H9 (cell line): Measurements from ENCODE around the gene SLC22A13. TPM values are rescaled to one million over a fixed set of nuclear protein-coding genes. Genes with fewer than 3 reads are reported as not detected.

Experiments used
- DNase-seq: peaks from one replicate; pipeline ENCODE4 v3.0.0-alpha.2; 2017
- H2AFZ ChIP-seq: one replicate; pipeline ENCODE4 v1.6.1; 2013; ENCODE audit warnings: mild to moderate bottlenecking, low read length, control low read depth, moderate library complexity
- H2AK5ac ChIP-seq: 2 replicates; pipeline ENCODE4 v1.6.1; 2013; ENCODE audit warnings: low read length, control low read depth, mixed read lengths; ENCODE audit not compliant: insufficient read length
- H2BK120ac ChIP-seq: one replicate; pipeline ENCODE4 v1.6.1; 2013; ENCODE audit warnings: low read depth, mild to moderate bottlenecking, low read length, control low read depth, inconsistent platforms; ENCODE audit not compliant: poor library complexity, severe bottlenecking
- H2BK12ac ChIP-seq: 2 replicates; pipeline ENCODE4 v1.6.1; 2013; ENCODE audit warnings: low read length, control low read depth, mixed read lengths, low read depth; ENCODE audit not compliant: insufficient read length
- H2BK15ac ChIP-seq: 2 replicates; pipeline ENCODE4 v1.6.1; 2013; ENCODE audit warnings: low read depth, low read length, control low read depth
- H2BK20ac ChIP-seq: one replicate; pipeline ENCODE4 v1.6.1; 2013; ENCODE audit warnings: low read depth, mild to moderate bottlenecking, low read length, control low read depth, inconsistent platforms; ENCODE audit not compliant: poor library complexity, severe bottlenecking
- H2BK5ac ChIP-seq: 2 replicates; pipeline ENCODE4 v1.6.1; 2013; ENCODE audit warnings: low read length, control low read depth, mixed read lengths; ENCODE audit not compliant: insufficient read length
- H3K14ac ChIP-seq: 2 replicates; pipeline ENCODE4 v1.6.1; 2013; ENCODE audit warnings: low read length, control low read depth; ENCODE audit not compliant: insufficient read depth
- H3K18ac ChIP-seq: 2 replicates; pipeline ENCODE4 v1.6.1; 2013; ENCODE audit warnings: low read depth, mild to moderate bottlenecking, mixed read lengths, low read length, control low read depth; ENCODE audit not compliant: insufficient read length
- H3K23ac ChIP-seq: 2 replicates; pipeline ENCODE4 v1.6.1; 2013; ENCODE audit warnings: low read length, control low read depth, mixed read lengths, low read depth; ENCODE audit not compliant: insufficient read length
- H3K23me2 ChIP-seq: 2 replicates; pipeline ENCODE4 v1.6.1; 2013; ENCODE audit warnings: low read depth, mild to moderate bottlenecking, mixed read lengths, low read length, control low read depth; ENCODE audit not compliant: insufficient read length, poor library complexity, severe bottlenecking
- H3K27ac ChIP-seq: 2 replicates; pipeline ENCODE4 v1.5.1; 2013; ENCODE audit warnings: low read length, control low read depth, mixed read lengths, low read depth; ENCODE audit not compliant: insufficient read length
- H3K27me3 ChIP-seq: 2 replicates; pipeline ENCODE4 v1.6.1; 2013; ENCODE audit warnings: low read length, control low read depth, inconsistent platforms; ENCODE audit not compliant: insufficient read depth
- H3K4ac ChIP-seq: 2 replicates; pipeline ENCODE4 v1.6.1; 2013; ENCODE audit warnings: low read depth, mild to moderate bottlenecking, control low read depth, inconsistent platforms, low read length, moderate library complexity
- H3K4me1 ChIP-seq: 2 replicates; pipeline ENCODE4 v1.6.1; 2013; ENCODE audit warnings: low read length, control low read depth, inconsistent platforms; ENCODE audit not compliant: insufficient read depth
- H3K4me2 ChIP-seq: 2 replicates; pipeline ENCODE4 v1.6.1; 2013; ENCODE audit warnings: low read length, control low read depth, mixed read lengths; ENCODE audit not compliant: insufficient read length, insufficient read depth
- H3K56ac ChIP-seq: 2 replicates; pipeline ENCODE4 v1.6.1; 2013; ENCODE audit warnings: low read depth, mild to moderate bottlenecking, mixed read lengths, low read length, control low read depth; ENCODE audit not compliant: insufficient read length
- H3K79me1 ChIP-seq: 2 replicates; pipeline ENCODE4 v1.6.1; 2013; ENCODE audit warnings: low read depth, mild to moderate bottlenecking, moderate library complexity, low read length, control low read depth, inconsistent platforms; ENCODE audit not compliant: insufficient read depth, poor library complexity, severe bottlenecking
- H3K79me2 ChIP-seq: 2 replicates; pipeline ENCODE4 v1.6.1; 2013; ENCODE audit warnings: low read length, control low read depth, inconsistent platforms; ENCODE audit not compliant: insufficient read depth
- H3K9ac ChIP-seq: 2 replicates; pipeline ENCODE4 v1.6.1; 2013; ENCODE audit warnings: low read length, control low read depth, mixed read lengths; ENCODE audit not compliant: insufficient read length; ENCODE audit errors: extremely low read depth
- H3K9me3 ChIP-seq: one replicate; pipeline ENCODE4 v1.6.1; 2013; ENCODE audit warnings: low read depth, low read length, inconsistent platforms; ENCODE audit not compliant: control insufficient read depth
- H3T11ph ChIP-seq: one replicate; pipeline ENCODE4 v1.6.1; 2013; ENCODE audit warnings: mild to moderate bottlenecking, low read length, control low read depth, inconsistent platforms
- H4K20me1 ChIP-seq: one replicate; pipeline ENCODE4 v1.6.1; 2013; ENCODE audit not compliant: control insufficient read depth, insufficient read length, insufficient read depth
- H4K5ac ChIP-seq: 2 replicates; pipeline ENCODE4 v1.6.1; 2013; ENCODE audit warnings: low read depth, mild to moderate bottlenecking, mixed read lengths, low read length, control low read depth; ENCODE audit not compliant: insufficient read length
- H4K8ac ChIP-seq: replicated peaks from 2 replicates; pipeline ENCODE4 v1.6.1; 2013; ENCODE audit warnings: low read length, control low read depth, mixed read lengths, low read depth; ENCODE audit not compliant: insufficient read length
- H4K91ac ChIP-seq: 2 replicates; pipeline ENCODE4 v1.6.1; 2013; ENCODE audit warnings: low read depth, mild to moderate bottlenecking, moderate library complexity, mixed read lengths, low read length, control low read depth; ENCODE audit not compliant: insufficient read length
- H3K27ac Mint-ChIP-seq, 3 experiments: 2 replicates in 2 of 3; 3 replicates in 1 of 3; pipeline ENCODE4 v1.8.0; 2020 to 2021; ENCODE audit warnings: mixed read lengths in 3 of 3, mild to moderate bottlenecking in 1 of 3, moderate library complexity in 1 of 3
- H3K27me3 Mint-ChIP-seq: 2 replicates; pipeline ENCODE4 v1.8.0; 2021; ENCODE audit warnings: low read depth, mild to moderate bottlenecking, moderate library complexity, mixed read lengths
- H3K36me3 Mint-ChIP-seq, 3 experiments: 2 replicates in 2 of 3; 3 replicates in 1 of 3; pipeline ENCODE4 v1.8.0; 2020 to 2021; ENCODE audit warnings: low read depth in 3 of 3, mixed read lengths in 3 of 3; ENCODE audit not compliant: insufficient read depth in 1 of 3
- H3K4me1 Mint-ChIP-seq, 2 experiments: 2 replicates each; pipeline ENCODE4 v1.8.0; 2020; ENCODE audit warnings: mixed read lengths in 2 of 2
- H3K4me3 Mint-ChIP-seq, 2 experiments: 2 replicates in 1 of 2; 3 replicates in 1 of 2; pipeline ENCODE4 v1.8.0; 2020 to 2021; ENCODE audit warnings: mild to moderate bottlenecking in 2 of 2, mixed read lengths in 2 of 2, moderate library complexity in 1 of 2
- H3K9me3 Mint-ChIP-seq, 2 experiments: 2 replicates in 1 of 2; 3 replicates in 1 of 2; pipeline ENCODE4 v1.8.0; 2020; ENCODE audit warnings: mild to moderate bottlenecking in 2 of 2, mixed read lengths in 2 of 2, moderate library complexity in 1 of 2
- WGBS: extraction: QIAGEN DNeasy Blood & Tissue Kit; methylation state at CpG from one replicate; pipeline ENCODE4 v1.1.7; 2013; ENCODE audit warnings: missing lambda C conversion rate, low lambda C conversion rate, mixed read lengths; ENCODE audit not compliant: insufficient read length; ENCODE audit errors: extremely low coverage; 5-methylcytosine and 5-hydroxymethylcytosine counted together
- total RNA-seq: library from RNA; stranded (reverse); gene quantifications from 2 replicates; pipeline ENCODE4 v1.2.1, GENCODE V29; 2021
- TF ChIP-seq, protein P1 (sequence below): fragments of 200-600 bp; sonication (generic); conservative IDR thresholded peaks from 3 replicates; pipeline ENCODE4 v1.8.0; 2021; ENCODE audit warnings: antibody characterized with exemption, mild to moderate bottlenecking

SLC22A13 gene
- total RNA-seq, 1 experiment from 2014 or later: not detected

DNA sequence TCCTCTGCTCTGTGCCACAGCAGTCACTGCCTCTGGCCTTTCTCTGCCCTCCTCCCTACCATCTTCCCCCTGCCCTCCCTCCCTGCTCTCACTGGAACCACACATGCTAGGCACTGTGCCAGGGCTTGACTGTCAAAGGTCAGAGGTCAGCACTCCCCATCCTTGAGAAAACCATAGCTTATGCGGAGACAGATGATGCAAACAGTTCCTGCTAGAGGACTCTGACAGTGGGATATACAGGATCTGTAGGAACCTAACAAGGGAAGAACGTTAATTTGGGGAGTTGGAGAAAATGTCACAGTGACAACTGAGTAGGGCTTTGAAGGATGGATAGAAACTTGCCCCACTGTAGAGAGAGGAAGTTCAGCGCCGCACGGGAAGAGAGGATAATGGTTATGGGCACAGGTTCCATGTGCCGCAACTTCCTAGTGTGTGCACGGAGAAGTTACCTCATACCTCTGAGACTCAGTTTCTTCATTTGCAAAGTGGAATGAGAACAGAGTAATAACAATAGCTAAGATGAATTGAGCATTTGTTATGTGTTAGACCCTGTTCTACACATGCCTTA, 51.7 kb downstream of the SLC22A13 start:
- H3K56ac ChIP-seq: no peak overlapping the region
- H3K27ac ChIP-seq: no peak overlapping the region
- no peak overlapping the region for H4K91ac ChIP-seq
- no peak overlapping the region for H3T11ph ChIP-seq
- H4K5ac ChIP-seq: no peak overlapping the region
- no peak overlapping the region for H2BK15ac ChIP-seq
- H3K18ac ChIP-seq: no peak overlapping the region
- H3K4ac ChIP-seq: no peak overlapping the region
- no peak overlapping the region for H2BK20ac ChIP-seq
- H3K23ac ChIP-seq: no peak overlapping the region
- WGBS: no CpG with 5 or more reads among the region's 7 CpGs
- H3K4me1 ChIP-seq: no peaks in the 10 kb centered on the region
- no peak overlapping the region for H3K4me2 ChIP-seq
- H3K23me2 ChIP-seq: no peaks in the 10 kb centered on the region
- H3K4me1 Mint-ChIP-seq: peaks cover 0 to 10% of the 10 kb centered on the region in 2 experiments; a peak in 3 of 4 replicates
- no peak overlapping the region for H2AK5ac ChIP-seq
- no peaks in the 10 kb centered on the region for H3K79me2 ChIP-seq
- TF ChIP-seq, protein P1, sequence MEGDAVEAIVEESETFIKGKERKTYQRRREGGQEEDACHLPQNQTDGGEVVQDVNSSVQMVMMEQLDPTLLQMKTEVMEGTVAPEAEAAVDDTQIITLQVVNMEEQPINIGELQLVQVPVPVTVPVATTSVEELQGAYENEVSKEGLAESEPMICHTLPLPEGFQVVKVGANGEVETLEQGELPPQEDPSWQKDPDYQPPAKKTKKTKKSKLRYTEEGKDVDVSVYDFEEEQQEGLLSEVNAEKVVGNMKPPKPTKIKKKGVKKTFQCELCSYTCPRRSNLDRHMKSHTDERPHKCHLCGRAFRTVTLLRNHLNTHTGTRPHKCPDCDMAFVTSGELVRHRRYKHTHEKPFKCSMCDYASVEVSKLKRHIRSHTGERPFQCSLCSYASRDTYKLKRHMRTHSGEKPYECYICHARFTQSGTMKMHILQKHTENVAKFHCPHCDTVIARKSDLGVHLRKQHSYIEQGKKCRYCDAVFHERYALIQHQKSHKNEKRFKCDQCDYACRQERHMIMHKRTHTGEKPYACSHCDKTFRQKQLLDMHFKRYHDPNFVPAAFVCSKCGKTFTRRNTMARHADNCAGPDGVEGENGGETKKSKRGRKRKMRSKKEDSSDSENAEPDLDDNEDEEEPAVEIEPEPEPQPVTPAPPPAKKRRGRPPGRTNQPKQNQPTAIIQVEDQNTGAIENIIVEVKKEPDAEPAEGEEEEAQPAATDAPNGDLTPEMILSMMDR: no peak
- H3K9me3 ChIP-seq: no peaks in the 10 kb centered on the region
- no peak for DNase-seq
- no peak overlapping the region for H3K14ac ChIP-seq
- no peak overlapping the region for H3K27ac Mint-ChIP-seq
- no peak overlapping the region for H3K9ac ChIP-seq
- no peaks in the 10 kb centered on the region for H4K20me1 ChIP-seq
- peaks cover 3% of the 10 kb centered on the region for H3K27me3 Mint-ChIP-seq
- no peaks in the 10 kb centered on the region for H3K27me3 ChIP-seq
- no peaks in the 10 kb centered on the region for H3K36me3 Mint-ChIP-seq
- no peak overlapping the region for H2BK12ac ChIP-seq
- H2BK5ac ChIP-seq: no peak overlapping the region
- no peak overlapping the region for H4K8ac ChIP-seq
- no peak overlapping the region for H2AFZ ChIP-seq
- H3K79me1 ChIP-seq: no peaks in the 10 kb centered on the region
- no peak overlapping the region for H3K4me3 Mint-ChIP-seq
- no peaks in the 10 kb centered on the region; a peak in 1 of 5 replicates for H3K9me3 Mint-ChIP-seq
- no peak overlapping the region for H2BK120ac ChIP-seq
